Activated CD4-positive, alpha-beta memory T cell treated with anti-CD3 and anti-CD28 coated beads, Interleukin-2, amount 10 ng/mL, durations not matched to agents 7 days and 5 days (primary cell): ENCODE measurements around the gene RGL1. TPM values are rescaled to one million over a fixed set of nuclear protein-coding genes. Genes with fewer than 3 reads are reported as not detected.
A peak's percentile ranks its signal among the peaks of the same experiment; 100 is the strongest.

Experiments used
- CTCF ChIA-PET: fragments of 350-600 bp; sonication (Branson Sonifier 250); formaldehyde crosslinking; loops from one replicate; lab custom pipeline; 2021; ENCODE audit warnings: antibody characterized with exemption, inconsistent platforms; lab: Charles Lee
- POLR2A ChIA-PET: fragments of 350-600 bp; sonication (Branson Sonifier 250); formaldehyde crosslinking; loops from one replicate; lab custom pipeline; 2021; ENCODE audit warnings: antibody characterized with exemption; lab: Charles Lee
- DNase-seq: peaks from one replicate; pipeline ENCODE4 v3.0.0-alpha.2; 2020
- H3K27ac Mint-ChIP-seq: one replicate; pipeline ENCODE4 v1.8.0; 2021; ENCODE audit warnings: mild to moderate bottlenecking, mixed read lengths
- H3K27me3 Mint-ChIP-seq: one replicate; pipeline ENCODE4 v1.8.0; 2021; ENCODE audit warnings: mixed read lengths
- H3K36me3 Mint-ChIP-seq: one replicate; pipeline ENCODE4 v1.8.0; 2021; ENCODE audit warnings: low read depth, mixed read lengths
- H3K4me1 Mint-ChIP-seq: one replicate; pipeline ENCODE4 v1.8.0; 2021; ENCODE audit warnings: mixed read lengths
- H3K4me3 Mint-ChIP-seq: one replicate; pipeline ENCODE4 v1.8.0; 2021; ENCODE audit warnings: mild to moderate bottlenecking, mixed read lengths
- H3K9me3 Mint-ChIP-seq: one replicate; pipeline ENCODE4 v1.8.0; 2021; ENCODE audit warnings: mixed read lengths
- total RNA-seq, 2 experiments: library from RNA; stranded (reverse); gene quantifications; one replicate each; pipeline ENCODE4 v1.2.3, GENCODE V29; 2021

RGL1 gene
- total RNA-seq, 2 experiments from 2014 or later, result 2.4 to 2.8 TPM

DNA sequence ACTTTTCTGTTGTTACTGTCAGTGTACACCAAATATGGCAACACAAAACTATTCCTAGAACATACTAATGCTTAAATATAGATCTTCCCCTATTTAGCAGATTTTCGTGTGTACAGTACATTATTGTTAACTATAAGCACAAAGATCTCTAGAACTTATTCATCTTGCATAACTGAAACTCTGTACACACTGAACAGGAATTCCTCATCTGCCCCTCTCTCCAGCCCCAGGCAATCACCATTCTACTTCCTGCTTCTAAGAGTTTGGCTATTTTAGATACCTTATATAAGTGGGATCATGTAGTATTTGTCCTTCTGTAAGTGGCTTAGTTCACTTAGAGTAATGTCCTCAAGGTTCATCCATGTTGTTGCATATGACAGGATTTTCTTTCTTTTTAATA lies 4.5 kb upstream of the RGL1 start:
- CTCF ChIA-PET, result no interaction called here
- Mint-ChIP-seq H3K4me3 (no peak overlapping the region), H3K27me3 (peaks cover 3% of the 10 kb centered on the region), H3K36me3 (peaks cover 7% of the 10 kb centered on the region), H3K9me3 (peaks cover 18% of the 10 kb centered on the region), H3K4me1 (peaks cover 3% of the 10 kb centered on the region), H3K27ac (no peak overlapping the region)
- POLR2A ChIA-PET, result no interaction called here
- no peak for DNase-seq

DNA sequence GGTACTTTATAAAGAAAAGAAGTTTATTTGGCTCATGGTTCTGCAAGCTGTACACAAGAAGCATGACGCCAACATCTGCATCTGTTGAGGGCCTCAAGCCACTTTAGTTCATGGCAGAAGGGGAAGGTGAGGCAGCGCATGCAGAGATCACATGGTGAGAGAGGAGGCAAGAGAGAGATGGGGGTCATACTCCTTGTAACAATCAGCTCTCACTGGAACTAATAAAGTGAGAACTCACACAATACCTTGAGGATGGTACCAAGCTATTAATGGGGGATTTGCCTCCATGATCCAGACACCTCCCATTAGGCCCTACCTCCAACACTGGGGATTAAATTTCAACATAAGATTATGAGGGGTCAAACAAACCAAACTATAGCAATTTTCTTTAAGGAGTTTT lies 3.3 kb upstream of the RGL1 start:
- DNase-seq, result no peak
- Mint-ChIP-seq H3K27me3 (peaks cover 5% of the 10 kb centered on the region), H3K27ac (no peak overlapping the region), H3K4me1 (peaks cover 13% of the 10 kb centered on the region), H3K36me3 (peaks cover 7% of the 10 kb centered on the region), H3K9me3 (peaks cover 18% of the 10 kb centered on the region), H3K4me3 (no peak overlapping the region)
- ChIA-PET CTCF (no interaction called here), POLR2A (no interaction called here)

DNA sequence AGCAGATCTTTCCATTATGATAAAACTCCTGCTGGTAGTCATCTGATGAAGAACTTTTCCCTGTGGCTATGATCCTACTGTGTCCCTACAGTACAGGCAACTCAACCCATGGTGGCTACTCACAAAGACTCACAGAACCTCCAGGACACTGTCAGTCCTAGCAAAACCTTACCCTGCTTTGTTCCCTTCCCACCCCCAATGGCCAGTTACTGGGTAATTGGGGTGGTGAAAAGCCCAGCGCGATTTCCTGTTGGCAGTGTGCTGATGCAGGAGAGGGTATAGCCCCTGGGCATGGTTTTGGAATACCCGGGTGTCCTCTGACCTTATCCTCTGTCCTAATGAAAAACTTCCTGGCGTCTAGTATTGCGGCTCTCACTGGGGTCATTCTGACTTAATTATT lies 533 bp upstream of the RGL1 start:
- ChIA-PET CTCF (no interaction called here), POLR2A (no interaction called here)
- no peak overlapping the region for H3K4me3 Mint-ChIP-seq

DNA sequence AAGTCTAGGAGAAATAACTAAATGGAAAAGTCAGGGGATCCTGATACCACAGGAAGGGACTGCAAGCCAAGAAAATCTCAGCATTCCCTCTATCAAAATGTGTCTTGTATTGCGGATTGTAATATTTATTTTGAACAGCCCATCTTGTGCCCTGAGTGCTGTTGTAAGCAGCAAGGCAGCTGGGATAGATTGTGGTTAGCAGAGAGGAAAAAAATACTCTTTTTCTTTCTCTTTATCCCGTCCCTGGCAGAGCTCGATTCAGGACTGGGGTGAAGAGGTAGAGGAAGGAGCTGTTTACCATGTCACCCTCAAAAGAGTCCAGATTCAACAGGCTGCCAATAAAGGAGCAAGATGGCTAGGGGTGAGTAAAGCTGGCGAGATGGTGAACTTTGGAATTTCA lies 1.2 kb downstream of the RGL1 start:
- Mint-ChIP-seq H3K9me3 (peaks cover 14% of the 10 kb centered on the region), H3K27ac (no peak overlapping the region), H3K4me1 (peaks cover 31% of the 10 kb centered on the region), H3K36me3 (peaks cover 12% of the 10 kb centered on the region), H3K4me3 (peak overlapping the region; percentile 3), H3K27me3 (peaks cover 5% of the 10 kb centered on the region)
- ChIA-PET POLR2A (no interaction called here), CTCF (interaction anchor here (1.8 kb wide), 1 partner anchor 10 kb away, joined by 4 read pairs; no protein-coding TSS in a partner anchor)
- DNase-seq, result no peak

More for the DNA sequence above, 533 bp upstream of the RGL1 start:
- peaks cover 12% of the 10 kb centered on the region for H3K36me3 Mint-ChIP-seq
- peaks cover 31% of the 10 kb centered on the region for H3K4me1 Mint-ChIP-seq
- peaks cover 5% of the 10 kb centered on the region for H3K27me3 Mint-ChIP-seq
- H3K9me3 Mint-ChIP-seq, result peaks cover 18% of the 10 kb centered on the region
- no peak overlapping the region for H3K27ac Mint-ChIP-seq
- no peak for DNase-seq

DNA sequence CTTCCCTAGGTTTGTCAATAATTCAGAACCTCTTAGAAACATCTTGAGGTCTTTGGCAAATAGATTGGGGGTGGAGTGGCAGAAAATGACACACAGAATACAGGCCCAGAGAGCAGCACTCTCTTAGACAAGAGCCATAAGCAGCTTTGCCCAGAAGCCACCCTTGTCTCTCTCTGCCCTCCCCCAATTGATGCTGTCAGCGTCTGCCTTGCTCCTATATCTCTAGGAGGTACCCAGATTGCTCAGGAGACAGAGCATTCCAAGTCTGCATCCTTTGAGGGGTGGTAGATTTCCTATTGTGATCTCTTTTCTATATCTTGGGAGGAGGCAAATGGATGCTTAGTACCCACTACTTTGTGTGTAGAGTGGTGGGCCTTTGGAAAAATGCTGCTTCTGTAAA lies 1.8 kb downstream of the RGL1 start:
- H3K4me3 Mint-ChIP-seq, result peak overlapping the region; percentile 3
- H3K9me3 Mint-ChIP-seq, result peaks cover 10% of the 10 kb centered on the region
- DNase-seq, result no peak
- peaks cover 12% of the 10 kb centered on the region for H3K36me3 Mint-ChIP-seq
- no peak overlapping the region for H3K27ac Mint-ChIP-seq
- peaks cover 5% of the 10 kb centered on the region for H3K27me3 Mint-ChIP-seq
- peaks cover 31% of the 10 kb centered on the region for H3K4me1 Mint-ChIP-seq
- ChIA-PET POLR2A (no interaction called here), CTCF (interaction anchor here (1.8 kb wide), 1 partner anchor 10 kb away, joined by 4 read pairs; no protein-coding TSS in a partner anchor)

DNA sequence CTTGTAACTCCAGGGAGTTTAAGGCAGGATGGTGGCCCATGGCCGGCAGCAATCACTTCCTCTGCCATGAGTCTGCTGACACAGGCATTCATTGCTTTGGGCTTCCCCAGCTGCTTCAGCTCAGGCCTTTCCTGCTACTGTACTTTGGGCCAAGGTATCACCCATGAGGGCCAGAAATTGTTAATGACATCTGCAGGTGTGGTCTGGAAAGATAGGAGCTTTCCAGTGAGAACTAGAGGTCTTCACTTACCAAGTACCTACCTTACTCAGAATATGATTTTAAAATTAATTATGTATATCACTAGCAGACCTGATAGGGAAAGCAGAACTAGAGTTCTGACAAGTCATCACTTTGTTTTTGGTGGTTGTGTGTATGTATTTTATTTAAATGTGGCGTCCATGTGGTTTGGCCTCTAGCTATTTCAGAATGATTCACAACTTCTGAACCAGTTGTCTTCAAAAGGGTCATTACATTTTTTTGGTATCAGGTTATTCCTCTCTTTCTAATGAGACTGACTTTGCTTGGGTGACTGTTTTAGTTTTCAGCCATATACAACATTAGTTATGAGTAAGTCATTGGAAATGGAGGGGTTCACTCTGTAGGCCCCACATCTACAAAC lies 2.7 kb downstream of the RGL1 start:
- Mint-ChIP-seq H3K27ac (no peak overlapping the region), H3K4me3 (no peak overlapping the region), H3K36me3 (peaks cover 9% of the 10 kb centered on the region), H3K27me3 (peaks cover 5% of the 10 kb centered on the region), H3K4me1 (peaks cover 31% of the 10 kb centered on the region), H3K9me3 (peaks cover 4% of the 10 kb centered on the region)
- no peak for DNase-seq
- ChIA-PET POLR2A (no interaction called here), CTCF (interaction anchor here (1.8 kb wide), 1 partner anchor 11 kb away, joined by 4 read pairs; no protein-coding TSS in a partner anchor)

DNA sequence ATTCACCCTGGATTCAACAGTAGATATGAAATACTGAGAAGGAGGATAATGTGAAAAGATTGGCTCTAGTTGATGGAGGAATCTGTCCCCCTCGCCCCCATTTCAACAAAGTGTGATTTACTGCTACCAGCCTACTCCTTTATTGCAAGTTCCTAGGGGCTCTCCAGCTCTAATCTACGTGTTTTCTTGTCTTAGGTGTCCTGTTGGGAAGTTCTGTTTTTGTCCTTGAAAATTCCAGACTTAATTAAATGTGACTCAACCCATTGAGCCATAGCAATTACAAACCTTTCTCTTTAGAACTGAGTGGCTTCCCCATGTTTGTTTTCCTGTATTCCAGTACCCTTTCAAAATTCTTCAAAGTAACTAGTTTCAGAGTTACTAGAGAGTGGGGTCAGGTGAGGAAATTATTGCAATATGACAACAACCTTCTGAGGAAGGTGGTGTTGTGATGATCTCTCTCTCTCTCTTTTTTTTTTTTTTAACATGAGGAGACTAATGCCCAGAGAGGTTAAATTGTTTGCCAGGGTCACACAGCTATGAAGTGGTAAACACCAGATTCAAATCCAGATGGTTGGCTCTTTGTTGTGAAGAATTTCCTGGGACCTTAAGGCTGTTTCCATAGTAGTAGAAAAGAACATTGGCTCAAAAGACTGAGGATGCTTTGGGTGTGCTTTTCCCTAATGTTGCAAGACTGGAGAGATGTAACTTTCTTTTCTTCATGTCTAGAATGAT lies 3.5 kb downstream of the RGL1 start:
- ChIA-PET CTCF (no interaction called here), POLR2A (interaction anchor here (0.6 kb wide), 1 partner anchor 98 kb away, joined by 5 read pairs; no protein-coding TSS in a partner anchor)
- H3K36me3 Mint-ChIP-seq, result peaks cover 5% of the 10 kb centered on the region

DNA sequence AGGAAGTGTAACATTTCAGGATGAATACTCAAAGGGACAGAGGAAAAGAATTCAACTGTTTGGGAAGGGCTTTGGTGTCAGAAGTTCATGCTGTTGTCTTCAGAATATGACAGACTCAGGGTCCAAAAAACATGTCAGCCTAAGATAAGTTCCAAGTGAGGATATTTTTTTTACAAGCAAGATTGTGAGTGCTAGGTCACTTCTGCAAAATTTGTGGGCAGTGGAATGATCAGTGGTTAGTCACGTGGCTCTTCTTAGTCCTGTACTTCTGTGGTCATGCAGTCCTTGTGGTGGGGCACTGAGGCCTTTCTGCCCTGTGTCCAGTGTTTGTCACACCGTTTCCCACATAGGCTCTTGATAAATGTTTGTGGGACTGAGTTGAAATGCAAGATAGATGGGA lies 5.2 kb downstream of the RGL1 start:
- Mint-ChIP-seq H3K9me3 (no peaks in the 10 kb centered on the region), H3K4me3 (no peak overlapping the region), H3K27ac (no peak overlapping the region), H3K4me1 (peaks cover 31% of the 10 kb centered on the region), H3K36me3 (peaks cover 5% of the 10 kb centered on the region), H3K27me3 (peaks cover 5% of the 10 kb centered on the region)
- CTCF ChIA-PET, result no interaction called here
- POLR2A ChIA-PET, result no interaction called here
- no peak for DNase-seq

More for the DNA sequence above, 3.5 kb downstream of the RGL1 start:
- H3K4me1 Mint-ChIP-seq, result peaks cover 31% of the 10 kb centered on the region
- H3K27me3 Mint-ChIP-seq, result peaks cover 5% of the 10 kb centered on the region
- H3K27ac Mint-ChIP-seq, result no peak overlapping the region
- DNase-seq, result no peak
- H3K4me3 Mint-ChIP-seq, result no peak overlapping the region
- no peaks in the 10 kb centered on the region for H3K9me3 Mint-ChIP-seq

DNA sequence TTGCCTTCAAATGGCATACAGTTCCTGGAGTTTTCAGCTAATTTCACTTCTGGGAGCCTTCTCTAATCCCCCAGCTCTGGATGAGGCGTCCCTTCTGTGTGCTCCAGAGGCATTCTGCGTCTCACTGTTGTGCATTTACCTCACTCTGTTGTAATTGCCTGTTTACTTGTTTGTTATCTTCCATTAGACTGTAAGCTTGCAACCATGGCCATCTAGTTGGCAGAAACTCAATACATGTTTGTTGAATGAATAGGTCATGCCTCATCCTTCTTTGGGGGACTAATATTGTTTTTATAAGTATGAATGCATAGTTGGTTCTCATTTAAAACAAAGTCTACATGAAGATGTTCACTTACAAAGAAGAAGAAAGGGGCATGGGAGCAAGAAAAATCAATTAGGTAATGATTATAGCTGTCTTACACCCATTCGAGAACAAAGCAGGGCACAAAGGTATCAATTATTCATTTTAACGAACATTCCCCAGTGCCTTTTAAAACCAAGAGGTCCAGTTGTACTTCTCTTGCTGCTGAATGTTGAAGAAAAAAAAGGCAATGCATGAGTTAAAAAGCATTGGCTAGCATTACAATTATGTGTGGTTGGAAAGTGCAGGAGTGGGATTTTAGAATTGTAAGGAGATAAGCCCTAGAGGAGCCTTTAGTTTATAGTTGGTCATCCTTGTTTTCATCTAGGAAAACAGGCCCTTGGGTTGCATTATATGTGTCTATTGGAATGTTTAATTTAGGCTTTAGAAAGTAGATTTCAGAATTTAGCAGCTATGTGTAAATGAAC lies 6.0 kb downstream of the RGL1 start:
- H3K4me1 Mint-ChIP-seq, result peaks cover 25% of the 10 kb centered on the region
- DNase-seq, result no peak

DNA sequence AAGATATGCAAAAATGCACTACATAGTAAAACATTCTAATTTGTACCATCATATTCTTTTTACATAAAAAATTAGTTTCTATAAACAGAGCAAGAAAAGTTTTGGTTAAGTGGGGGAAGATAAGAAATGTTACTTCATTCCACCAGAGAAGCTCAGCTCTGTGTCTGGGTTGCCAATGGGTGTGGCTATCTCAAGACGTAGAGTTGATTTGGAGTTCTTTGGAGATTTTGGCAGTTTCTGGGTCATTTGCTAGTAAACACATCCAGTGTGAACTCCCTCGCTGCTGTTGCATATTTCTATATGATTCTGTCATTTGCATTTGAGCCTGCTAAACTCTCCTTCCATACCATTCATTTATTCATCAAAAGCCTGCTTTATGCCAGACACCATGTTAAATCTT lies 7.2 kb downstream of the RGL1 start:
- Mint-ChIP-seq H3K9me3 (no peaks in the 10 kb centered on the region), H3K4me3 (no peak overlapping the region), H3K36me3 (peaks cover 2% of the 10 kb centered on the region), H3K4me1 (peaks cover 13% of the 10 kb centered on the region), H3K27ac (no peak overlapping the region), H3K27me3 (no peaks in the 10 kb centered on the region)
- POLR2A ChIA-PET, result no interaction called here
- CTCF ChIA-PET, result no interaction called here
- no peak for DNase-seq

More for the DNA sequence above, 6.0 kb downstream of the RGL1 start:
- CTCF ChIA-PET, result no interaction called here
- POLR2A ChIA-PET, result no interaction called here
- Mint-ChIP-seq H3K27me3 (no peaks in the 10 kb centered on the region), H3K36me3 (peaks cover 5% of the 10 kb centered on the region), H3K27ac (no peak overlapping the region), H3K4me3 (no peak overlapping the region), H3K9me3 (no peaks in the 10 kb centered on the region)

DNA sequence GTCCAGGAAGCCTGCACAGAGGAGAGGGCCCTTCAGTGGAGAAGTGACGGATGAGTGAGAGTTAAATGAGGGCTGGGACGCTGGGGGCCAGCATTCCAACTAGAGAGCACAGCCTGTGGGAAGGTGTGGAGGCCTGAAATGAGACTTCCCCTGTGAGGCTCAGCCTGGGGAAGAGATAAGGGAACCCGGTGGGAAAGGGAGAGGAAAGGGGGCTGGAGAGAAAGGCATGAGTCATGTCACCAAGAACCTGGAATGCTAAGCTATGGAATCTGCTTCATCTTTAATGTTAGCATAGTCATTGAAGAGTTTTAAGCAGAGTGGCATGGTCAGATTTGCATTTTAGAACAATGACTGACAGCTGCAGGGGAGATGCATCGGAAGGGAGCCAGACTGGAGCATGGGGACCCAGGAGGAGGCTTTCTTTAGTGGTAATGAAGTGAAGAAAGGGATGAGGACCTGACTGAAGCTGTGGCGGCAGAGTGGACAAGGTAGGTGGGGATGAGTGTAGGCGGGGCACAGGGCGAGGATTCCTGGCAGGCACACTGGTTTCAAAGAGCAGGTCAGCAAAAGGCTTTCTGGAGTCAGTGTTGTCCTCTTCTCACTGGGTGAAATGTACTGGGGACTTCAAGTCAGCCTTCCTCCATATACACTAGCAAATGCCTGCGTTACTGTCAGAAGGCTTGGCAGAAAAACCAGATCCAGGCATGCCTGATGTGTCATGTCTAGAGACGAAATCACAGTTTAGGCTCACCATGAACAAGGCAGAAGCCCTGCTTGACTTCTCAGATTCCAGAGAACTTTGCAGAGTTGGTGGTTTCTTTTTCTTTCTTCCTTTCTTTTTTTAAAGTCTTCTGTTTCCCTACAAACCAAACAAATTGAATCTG lies 8.0 kb downstream of the RGL1 start:
- ChIA-PET POLR2A (no interaction called here), CTCF (no interaction called here)
- no peak for DNase-seq
- Mint-ChIP-seq H3K36me3 (peaks cover 2% of the 10 kb centered on the region), H3K4me3 (no peak overlapping the region), H3K4me1 (peaks cover 6% of the 10 kb centered on the region), H3K9me3 (no peaks in the 10 kb centered on the region), H3K27me3 (no peaks in the 10 kb centered on the region), H3K27ac (no peak overlapping the region)

DNA sequence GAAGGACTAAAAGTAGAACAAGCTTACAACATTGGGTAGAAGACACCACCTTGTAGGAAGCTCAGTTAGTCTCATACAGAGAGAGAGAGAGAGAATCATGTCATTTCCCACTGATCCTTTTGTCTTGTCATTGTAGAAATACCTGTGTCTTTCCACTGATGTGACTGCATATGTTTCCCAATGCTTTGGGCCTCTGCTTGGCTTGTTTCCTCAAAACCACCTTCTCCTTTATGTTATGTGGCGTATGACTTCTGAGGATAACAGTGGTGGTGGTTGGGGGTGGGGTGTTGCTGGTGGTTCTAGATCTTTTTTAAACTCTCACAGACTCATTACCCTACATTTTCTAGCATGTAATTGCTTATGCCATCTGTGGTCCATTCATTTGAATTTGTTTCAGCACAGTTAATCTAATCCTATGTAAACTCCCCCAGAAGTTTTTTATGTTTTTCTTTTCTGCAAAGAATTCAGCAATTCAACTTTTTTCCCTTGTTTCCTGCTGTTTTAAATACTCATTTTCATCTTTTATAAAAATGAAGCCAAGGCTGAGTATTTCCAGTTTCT lies 9.3 kb downstream of the RGL1 start:
- ChIA-PET CTCF (no interaction called here), POLR2A (no interaction called here)
- no peak overlapping the region for H3K4me3 Mint-ChIP-seq
- no peak overlapping the region for H3K27ac Mint-ChIP-seq
- H3K4me1 Mint-ChIP-seq, result no peaks in the 10 kb centered on the region
- no peaks in the 10 kb centered on the region for H3K27me3 Mint-ChIP-seq
- no peak for DNase-seq
- H3K9me3 Mint-ChIP-seq, result no peaks in the 10 kb centered on the region
- no peaks in the 10 kb centered on the region for H3K36me3 Mint-ChIP-seq
